Measurements from ENCODE around the gene TCIRG1. TPM values are rescaled to one million over a fixed set of nuclear protein-coding genes. Genes with fewer than 3 reads are reported as not detected.

TCIRG1 gene
- total and polyA plus RNA-seq, 2 of the 13 experiments (the other 11 are each of a cell fraction or from before 2014, with no cell fraction given), result 48.0 to 69.6 TPM

DNA sequence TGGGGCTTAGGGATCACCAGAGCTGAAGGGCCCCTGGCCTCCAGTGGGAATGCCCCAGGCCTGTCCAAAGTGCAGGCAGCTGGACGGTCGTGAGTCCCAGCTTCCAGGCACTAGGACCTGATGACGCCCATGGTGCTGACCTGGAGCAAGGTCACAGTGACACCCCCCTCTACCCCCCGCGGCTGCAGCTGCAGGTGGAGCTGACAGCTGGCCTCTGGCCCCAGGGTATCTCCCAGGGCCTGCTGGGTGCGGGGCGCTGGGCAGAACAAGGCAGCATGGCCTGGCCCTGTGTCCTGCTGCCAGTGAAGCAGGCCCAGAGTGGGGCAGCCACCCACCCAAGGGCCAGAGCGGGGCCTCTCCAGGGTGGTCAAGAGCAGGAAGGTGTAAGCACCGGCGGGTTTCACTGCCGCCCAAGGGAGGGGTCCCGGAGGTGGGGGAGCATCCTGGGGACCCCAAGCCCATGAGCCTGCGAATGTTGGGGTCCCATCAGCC is 553 bp upstream of the TCIRG1 start:
- H3K4me1 ChIP-seq (ENCODE audit: insufficient read depth, low read length), result peaks cover 30% of the 10 kb centered on the region
- H2AFZ ChIP-seq (ENCODE audit: low read length), result no peak overlapping the region
- DNase-seq (ENCODE audit: low spot score) (peak; percentile 93), ATAC-seq (peak; percentile 75), FAIRE-seq (peak; percentile 88)
- no peaks in the 10 kb centered on the region for H4K20me1 ChIP-seq (ENCODE audit: insufficient read depth, low read length)
- CTCF ChIA-PET (ENCODE audit: low intra/inter-chr PET ratio, low total read pairs), result no interaction called here
- peak overlapping the region; percentile 92 for H3K9ac ChIP-seq (ENCODE audit: insufficient read depth, low read depth, low read length)
- peaks cover 17% of the 10 kb centered on the region for H3K79me2 ChIP-seq (ENCODE audit: insufficient read depth, low read length)
- peak overlapping the region; percentile 99 for H3K4me2 ChIP-seq (ENCODE audit: low read depth, low read length)
- in situ Hi-C loops (cut with HindIII; ENCODE audit: extremely low pct_ligation_motif_present, low pct_unique_long_range_greater_than_20kb), result no loop called here
- H3K27ac ChIP-seq (ENCODE audit: extremely low read length, insufficient read depth, low read length), result peak overlapping the region; percentile 95
- no peaks in the 10 kb centered on the region for H3K27me3 ChIP-seq (ENCODE audit: control insufficient read depth in 1 of 2, insufficient read depth in 2 of 2, low read length in 2 of 2)
- no TSS peak for BruUV-seq (replicated peaks)
- intact Hi-C loops (cut with micrococcal nuclease; ENCODE audit: unreplicated experiment), result loop anchor here (1.0 kb wide), 1 partner anchor 8 kb away; the partner anchor contains the start of gene NDUFS8
- peak overlapping the region; percentile 76 to 84 (median 78) for H3K4me3 ChIP-seq (replicated peaks in 1 of 3; ENCODE audit: insufficient read depth in 1 of 3, low read depth in 2 of 3, low read length in 3 of 3)
- no CpG with 5 or more reads among the region's 13 CpGs for WGBS (ENCODE audit: low lambda C conversion rate)
- POLR2A ChIA-PET, result interaction anchor here (0.5 to 3.5 kb wide), 20 partner anchors 9 to 178 kb away, joined by 3 to 17 read pairs (median 5); partner anchors contain the start of gene ALDH3B1
- no peaks in the 10 kb centered on the region for H3K9me3 ChIP-seq (ENCODE audit: low read length)
- peaks cover 5 to 14% of the 10 kb centered on the region in 2 experiments; a peak in 3 of 5 replicates for H3K36me3 ChIP-seq (replicated peaks in 1 of 2; ENCODE audit: control insufficient read depth in 1 of 2, insufficient read depth in 2 of 2, low read length in 2 of 2)
- TF ChIP-seq ZMYM3 (CRISPR knock-in tag; IDR thresholded peaks at IDR 0.05), result peak; percentile 98
- no peak for TF ChIP-seq NFE2L2 (IDR thresholded peaks at IDR 0.05; ENCODE audit: low read length)
- TF ChIP-seq, protein P1, sequence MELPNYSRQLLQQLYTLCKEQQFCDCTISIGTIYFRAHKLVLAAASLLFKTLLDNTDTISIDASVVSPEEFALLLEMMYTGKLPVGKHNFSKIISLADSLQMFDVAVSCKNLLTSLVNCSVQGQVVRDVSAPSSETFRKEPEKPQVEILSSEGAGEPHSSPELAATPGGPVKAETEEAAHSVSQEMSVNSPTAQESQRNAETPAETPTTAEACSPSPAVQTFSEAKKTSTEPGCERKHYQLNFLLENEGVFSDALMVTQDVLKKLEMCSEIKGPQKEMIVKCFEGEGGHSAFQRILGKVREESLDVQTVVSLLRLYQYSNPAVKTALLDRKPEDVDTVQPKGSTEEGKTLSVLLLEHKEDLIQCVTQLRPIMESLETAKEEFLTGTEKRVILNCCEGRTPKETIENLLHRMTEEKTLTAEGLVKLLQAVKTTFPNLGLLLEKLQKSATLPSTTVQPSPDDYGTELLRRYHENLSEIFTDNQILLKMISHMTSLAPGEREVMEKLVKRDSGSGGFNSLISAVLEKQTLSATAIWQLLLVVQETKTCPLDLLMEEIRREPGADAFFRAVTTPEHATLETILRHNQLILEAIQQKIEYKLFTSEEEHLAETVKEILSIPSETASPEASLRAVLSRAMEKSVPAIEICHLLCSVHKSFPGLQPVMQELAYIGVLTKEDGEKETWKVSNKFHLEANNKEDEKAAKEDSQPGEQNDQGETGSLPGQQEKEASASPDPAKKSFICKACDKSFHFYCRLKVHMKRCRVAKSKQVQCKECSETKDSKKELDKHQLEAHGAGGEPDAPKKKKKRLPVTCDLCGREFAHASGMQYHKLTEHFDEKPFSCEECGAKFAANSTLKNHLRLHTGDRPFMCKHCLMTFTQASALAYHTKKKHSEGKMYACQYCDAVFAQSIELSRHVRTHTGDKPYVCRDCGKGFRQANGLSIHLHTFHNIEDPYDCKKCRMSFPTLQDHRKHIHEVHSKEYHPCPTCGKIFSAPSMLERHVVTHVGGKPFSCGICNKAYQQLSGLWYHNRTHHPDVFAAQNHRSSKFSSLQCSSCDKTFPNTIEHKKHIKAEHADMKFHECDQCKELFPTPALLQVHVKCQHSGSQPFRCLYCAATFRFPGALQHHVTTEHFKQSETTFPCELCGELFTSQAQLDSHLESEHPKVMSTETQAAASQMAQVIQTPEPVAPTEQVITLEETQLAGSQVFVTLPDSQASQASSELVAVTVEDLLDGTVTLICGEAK (IDR thresholded peaks at IDR 0.05), result no peak
- TF ChIP-seq, protein P1 (CRISPR knock-in tag; IDR thresholded peaks at IDR 0.05), result 0 out of 2 replicates have a peak, but pooled peaks have one; percentile 17
- TF ChIP-seq, protein P2, sequence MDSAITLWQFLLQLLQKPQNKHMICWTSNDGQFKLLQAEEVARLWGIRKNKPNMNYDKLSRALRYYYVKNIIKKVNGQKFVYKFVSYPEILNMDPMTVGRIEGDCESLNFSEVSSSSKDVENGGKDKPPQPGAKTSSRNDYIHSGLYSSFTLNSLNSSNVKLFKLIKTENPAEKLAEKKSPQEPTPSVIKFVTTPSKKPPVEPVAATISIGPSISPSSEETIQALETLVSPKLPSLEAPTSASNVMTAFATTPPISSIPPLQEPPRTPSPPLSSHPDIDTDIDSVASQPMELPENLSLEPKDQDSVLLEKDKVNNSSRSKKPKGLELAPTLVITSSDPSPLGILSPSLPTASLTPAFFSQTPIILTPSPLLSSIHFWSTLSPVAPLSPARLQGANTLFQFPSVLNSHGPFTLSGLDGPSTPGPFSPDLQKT (CRISPR knock-in tag; IDR thresholded peaks at IDR 0.05; ENCODE audit: borderline replicate concordance), result no peak
- peak; percentile 91; the same call in 1 of the 2 replicates for TF ChIP-seq DNMT1 (CRISPR knock-in tag; IDR thresholded peaks at IDR 0.05)
- TF ChIP-seq ZNF883 (CRISPR knock-in tag; IDR thresholded peaks at IDR 0.05; ENCODE audit: not compliant biosample characterization), result no peak
- 0 out of 2 replicates have a peak, but pooled peaks have one; percentile 65 for TF ChIP-seq ZNF20 (CRISPR knock-in tag; IDR thresholded peaks at IDR 0.05)
- TF ChIP-seq, protein P3, sequence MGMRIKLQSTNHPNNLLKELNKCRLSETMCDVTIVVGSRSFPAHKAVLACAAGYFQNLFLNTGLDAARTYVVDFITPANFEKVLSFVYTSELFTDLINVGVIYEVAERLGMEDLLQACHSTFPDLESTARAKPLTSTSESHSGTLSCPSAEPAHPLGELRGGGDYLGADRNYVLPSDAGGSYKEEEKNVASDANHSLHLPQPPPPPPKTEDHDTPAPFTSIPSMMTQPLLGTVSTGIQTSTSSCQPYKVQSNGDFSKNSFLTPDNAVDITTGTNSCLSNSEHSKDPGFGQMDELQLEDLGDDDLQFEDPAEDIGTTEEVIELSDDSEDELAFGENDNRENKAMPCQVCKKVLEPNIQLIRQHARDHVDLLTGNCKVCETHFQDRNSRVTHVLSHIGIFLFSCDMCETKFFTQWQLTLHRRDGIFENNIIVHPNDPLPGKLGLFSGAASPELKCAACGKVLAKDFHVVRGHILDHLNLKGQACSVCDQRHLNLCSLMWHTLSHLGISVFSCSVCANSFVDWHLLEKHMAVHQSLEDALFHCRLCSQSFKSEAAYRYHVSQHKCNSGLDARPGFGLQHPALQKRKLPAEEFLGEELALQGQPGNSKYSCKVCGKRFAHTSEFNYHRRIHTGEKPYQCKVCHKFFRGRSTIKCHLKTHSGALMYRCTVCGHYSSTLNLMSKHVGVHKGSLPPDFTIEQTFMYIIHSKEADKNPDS (CRISPR knock-in tag; IDR thresholded peaks at IDR 0.05), result peak; percentile 67; the same call in 1 of the 2 replicates
- TF ChIP-seq ETV5 (CRISPR knock-in tag; IDR thresholded peaks at IDR 0.05; ENCODE audit: borderline replicate concordance), result peak; percentile 63; the same call in 1 of the 2 replicates
- no peak; the same call in 1 of the 2 replicates for TF ChIP-seq ARHGAP35 (CRISPR knock-in tag; IDR thresholded peaks at IDR 0.05; ENCODE audit: borderline replicate concordance)
- no peak for TF ChIP-seq BORCS8-MEF2B (CRISPR knock-in tag; IDR thresholded peaks at IDR 0.05)

Measured in HepG2 (cell line).